Breast epithelium (tissue), 4 donors: ENCODE results near the gene ADH1A. TPM values are rescaled to one million over a fixed set of nuclear protein-coding genes. Genes with fewer than 3 reads are reported as not detected.
A peak's percentile ranks its signal among the peaks of the same experiment; 100 is the strongest.
"Not testable (repeated sequence)": the region's sequence is repeated elsewhere in the genome, so short reads cannot be mapped to it uniquely, and the experiment has no call there.

Experiments
- DNase-seq, 2 donors: peaks; one replicate each; pipeline ENCODE4 v3.0.0-alpha.2; 2019; ENCODE audit warnings: low spot score in 2 of 2
- H3K27ac ChIP-seq, 2 donors: fragments of 200-600 bp; sonication (generic) in 1 of 2; one replicate each; pipeline ENCODE4 v1.5.1; 2016 to 2019; ENCODE audit warnings: mild to moderate bottlenecking in 1 of 2
- H3K27me3 ChIP-seq, 2 donors: fragments of 200-600 bp; sonication (generic) in 1 of 2; one replicate each; pipeline versions ENCODE4 v1.5.1 to v1.6.0; 2017 to 2019; ENCODE audit warnings: control low read depth in 1 of 2, mild to moderate bottlenecking in 1 of 2
- H3K36me3 ChIP-seq: fragments of 200-600 bp; one replicate; pipeline ENCODE4 v1.5.1; 2019
- H3K4me1 ChIP-seq, 2 donors: fragments of 200-600 bp; sonication (generic); one replicate each; pipeline ENCODE4 v1.5.1; 2016 to 2019; ENCODE audit warnings: control low read depth in 1 of 2
- H3K4me3 ChIP-seq, 3 donors: fragments of 200-600 bp; sonication (generic); 1 replicate in 2 of 3; 2 replicates in 1 of 3; pipeline ENCODE4 v1.5.1; 2016 to 2019; ENCODE audit warnings: mild to moderate bottlenecking in 3 of 3, moderate library complexity in 2 of 3
- H3K9me3 ChIP-seq, 2 donors: fragments of 200-600 bp; sonication (generic) in 1 of 2; one replicate each; pipeline ENCODE4 v1.5.1; 2016 to 2019; ENCODE audit warnings: control low read depth in 1 of 2
- POLR2A ChIP-seq: fragments of 450-650 bp; IDR thresholded peaks from one replicate; pipeline ENCODE4 v1.6.1; 2016; ENCODE audit warnings: antibody characterized with exemption, mild to moderate bottlenecking, moderate library complexity
- POLR2AphosphoS5 ChIP-seq, 3 donors: sonication (generic); formaldehyde crosslinking; IDR thresholded peaks; one replicate each; pipeline ENCODE4 v1.6.1; 2017; ENCODE audit warnings: antibody characterized with exemption in 3 of 3
- intact Hi-C: fragments of 100-400 bp; cut with DNase I; formaldehyde crosslinking; loops from one replicate; pipeline ENCODE4 v1.15.1; 2023; ENCODE audit warnings: low total_unique reads
- total RNA-seq, 3 donors: library from RNA; depleted of rRNA; stranded (reverse); fragments of >200 nt; gene quantifications; one replicate each; pipeline ENCODE4 v1.1.0, GENCODE V29; 2016
- TF ChIP-seq, protein P1 (sequence below), 3 donors: fragments of 450-650 bp; IDR thresholded peaks; one replicate each; pipeline ENCODE4 v1.5.1; 2016 to 2017; ENCODE audit warnings: antibody characterized with exemption in 3 of 3, mild to moderate bottlenecking in 3 of 3, moderate library complexity in 3 of 3

Gene ADH1A
- total RNA-seq, 3 donors from 2014 or later: 0.66 to 2.3 TPM; not detected in 1

DNA sequence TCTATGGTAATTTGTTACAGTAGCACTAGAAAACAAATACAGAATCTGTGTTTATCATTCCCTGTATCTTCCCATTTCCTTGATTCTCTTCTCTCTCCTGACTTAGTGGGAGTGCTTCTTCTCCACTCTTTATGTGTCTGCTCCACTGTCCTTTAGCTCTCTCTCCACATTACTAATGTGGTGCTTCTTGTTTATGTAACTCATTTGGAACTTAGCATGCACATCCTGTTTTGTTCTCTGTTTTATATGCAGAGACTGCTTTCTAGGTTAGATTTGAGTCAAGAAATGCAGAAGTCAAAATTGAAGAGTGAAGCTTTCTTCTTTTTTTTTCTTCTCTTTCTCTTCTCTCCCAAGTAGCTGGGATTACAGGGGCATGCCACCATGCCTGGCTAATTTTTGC is 25.9 kb downstream of the ADH1A start:
- Histone ChIP-seq H3K9me3 (peaks cover under 1 to 8% of the 10 kb centered on the region in 2 donors), H3K27ac (no peak overlapping the region), H3K4me1 (no peaks in the 10 kb centered on the region), H3K27me3 (no peaks in the 10 kb centered on the region), H3K36me3 (no peaks in the 10 kb centered on the region), H3K4me3 (no peak overlapping the region)
- DNase-seq: no peak
- intact Hi-C loops: no loop called here
- TF ChIP-seq POLR2A: no peak
- TF ChIP-seq POLR2AphosphoS5 (IDR thresholded peaks at IDR 0.05): no peak
- TF ChIP-seq, protein P1, sequence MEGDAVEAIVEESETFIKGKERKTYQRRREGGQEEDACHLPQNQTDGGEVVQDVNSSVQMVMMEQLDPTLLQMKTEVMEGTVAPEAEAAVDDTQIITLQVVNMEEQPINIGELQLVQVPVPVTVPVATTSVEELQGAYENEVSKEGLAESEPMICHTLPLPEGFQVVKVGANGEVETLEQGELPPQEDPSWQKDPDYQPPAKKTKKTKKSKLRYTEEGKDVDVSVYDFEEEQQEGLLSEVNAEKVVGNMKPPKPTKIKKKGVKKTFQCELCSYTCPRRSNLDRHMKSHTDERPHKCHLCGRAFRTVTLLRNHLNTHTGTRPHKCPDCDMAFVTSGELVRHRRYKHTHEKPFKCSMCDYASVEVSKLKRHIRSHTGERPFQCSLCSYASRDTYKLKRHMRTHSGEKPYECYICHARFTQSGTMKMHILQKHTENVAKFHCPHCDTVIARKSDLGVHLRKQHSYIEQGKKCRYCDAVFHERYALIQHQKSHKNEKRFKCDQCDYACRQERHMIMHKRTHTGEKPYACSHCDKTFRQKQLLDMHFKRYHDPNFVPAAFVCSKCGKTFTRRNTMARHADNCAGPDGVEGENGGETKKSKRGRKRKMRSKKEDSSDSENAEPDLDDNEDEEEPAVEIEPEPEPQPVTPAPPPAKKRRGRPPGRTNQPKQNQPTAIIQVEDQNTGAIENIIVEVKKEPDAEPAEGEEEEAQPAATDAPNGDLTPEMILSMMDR (IDR thresholded peaks at IDR 0.05): no peak

DNA sequence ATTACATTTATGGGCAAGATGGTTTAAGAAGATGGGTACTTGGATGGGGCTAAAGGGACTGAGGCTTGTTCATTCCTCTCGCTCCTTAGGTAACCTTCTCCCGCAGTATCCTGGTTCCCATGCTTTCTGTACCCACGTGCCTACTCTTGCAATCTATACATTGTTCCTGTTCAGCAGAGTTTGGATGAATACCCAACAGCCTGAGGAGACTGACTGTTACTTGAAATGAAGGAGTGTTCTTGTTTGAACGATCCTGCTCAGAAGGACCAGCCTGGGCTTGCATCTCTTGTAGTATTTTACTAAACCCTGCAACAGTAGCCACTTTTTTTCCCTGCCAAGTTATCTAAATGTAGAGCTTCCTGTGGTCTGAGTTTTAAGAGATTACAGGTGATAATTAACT is 38.0 kb downstream of the ADH1A start:
- intact Hi-C loops: no loop called here
- no peak overlapping the region for H3K4me3 ChIP-seq
- no peaks in the 10 kb centered on the region for H3K27me3 ChIP-seq
- no peaks in the 10 kb centered on the region for H3K36me3 ChIP-seq
- no peaks in the 10 kb centered on the region for H3K9me3 ChIP-seq
- DNase-seq: no peak
- TF ChIP-seq, protein P1 (IDR thresholded peaks at IDR 0.05): no peak
- no peak for TF ChIP-seq POLR2AphosphoS5 (IDR thresholded peaks at IDR 0.05)
- H3K27ac ChIP-seq: no peak overlapping the region
- no peaks in the 10 kb centered on the region for H3K4me1 ChIP-seq

DNA sequence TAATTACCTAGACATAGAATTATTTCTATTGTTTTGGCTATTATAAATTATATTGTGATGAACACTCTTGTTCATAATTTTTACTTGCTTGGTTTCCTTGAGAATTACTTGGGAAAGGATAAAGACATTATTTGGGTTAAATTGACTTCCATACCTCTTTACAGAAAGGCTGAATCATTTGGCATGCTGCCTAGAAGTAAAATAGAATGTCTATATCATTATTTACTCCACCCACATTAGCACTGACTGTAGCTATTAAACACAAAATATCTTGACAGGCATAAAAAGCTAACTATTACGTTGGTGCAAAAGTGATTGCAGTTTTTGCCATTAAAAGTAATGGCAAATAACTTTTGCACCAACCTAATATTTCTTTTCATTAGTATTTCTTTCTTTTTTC is 42.1 kb downstream of the ADH1A start:
- Histone ChIP-seq H3K9me3 (peaks cover 5 to 10% of the 10 kb centered on the region in 2 donors), H3K27me3 (no peaks in the 10 kb centered on the region), H3K36me3 (no peaks in the 10 kb centered on the region), H3K4me1 (no peaks in the 10 kb centered on the region), H3K4me3 (no peak overlapping the region), H3K27ac (no peak overlapping the region)
- TF ChIP-seq POLR2AphosphoS5 (IDR thresholded peaks at IDR 0.05) (no peak), POLR2A (no peak)
- TF ChIP-seq, protein P1 (IDR thresholded peaks at IDR 0.05): no peak
- no peak for DNase-seq
- intact Hi-C loops: no loop called here

DNA sequence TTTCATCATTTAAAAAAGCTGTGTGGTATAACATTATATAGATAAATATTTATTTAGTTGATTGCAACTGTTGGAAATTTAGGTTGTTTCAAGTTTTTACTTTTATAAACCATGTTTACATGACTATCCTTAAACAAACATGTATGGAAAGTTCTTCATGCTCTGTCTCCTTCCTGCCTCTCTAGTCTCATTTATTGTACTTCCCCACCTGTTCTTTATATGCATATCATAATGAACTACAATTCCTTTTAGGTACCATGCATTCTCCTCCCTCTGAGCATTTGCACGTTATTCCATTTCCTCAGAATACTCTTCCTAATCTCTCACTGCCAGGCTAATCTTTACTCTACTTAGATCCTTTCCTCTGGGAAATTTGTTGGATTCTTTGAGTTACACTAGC is 54.8 kb downstream of the ADH1A start:
- Histone ChIP-seq H3K9me3 (peaks cover 0 to 7% of the 10 kb centered on the region in 2 donors), H3K36me3 (no peaks in the 10 kb centered on the region), H3K27me3 (no peaks in the 10 kb centered on the region), H3K4me1 (no peaks in the 10 kb centered on the region), H3K27ac (no peak overlapping the region), H3K4me3 (no peak overlapping the region)
- intact Hi-C loops: no loop called here
- no peak for TF ChIP-seq POLR2A
- TF ChIP-seq POLR2AphosphoS5 (IDR thresholded peaks at IDR 0.05): no peak
- TF ChIP-seq, protein P1 (IDR thresholded peaks at IDR 0.05): no peak
- DNase-seq: no peak

DNA sequence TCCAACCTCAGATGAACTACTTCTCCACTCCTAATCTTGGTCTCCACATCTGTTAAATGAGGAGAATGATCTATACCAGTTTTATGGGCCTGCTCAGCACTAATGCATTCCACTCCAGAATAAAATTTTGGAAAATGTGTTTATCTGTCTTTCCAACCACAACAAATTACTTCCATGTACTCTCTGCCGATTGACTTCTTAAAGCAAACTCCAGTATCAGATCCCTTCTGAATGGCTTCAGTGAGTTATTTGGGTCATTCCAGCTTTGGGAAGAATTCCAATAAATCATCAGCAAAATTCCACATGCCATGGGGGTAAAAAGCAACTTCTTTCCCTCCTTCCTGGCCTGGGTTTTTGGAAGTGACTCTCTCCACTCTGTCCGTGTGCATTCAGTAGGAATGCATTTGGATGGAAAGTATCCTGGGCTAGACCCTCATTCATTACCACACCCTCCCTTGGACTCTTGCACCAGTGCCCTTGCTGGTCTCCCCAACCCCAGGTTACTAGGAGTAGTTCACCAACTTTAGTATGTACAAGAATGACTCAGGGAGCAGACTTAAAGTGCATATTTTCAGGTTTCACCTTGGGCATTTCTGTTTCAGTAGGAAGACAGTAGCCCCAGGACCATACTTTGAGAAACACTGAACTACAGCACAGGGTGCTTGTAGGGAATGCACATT is 56.3 kb downstream of the ADH1A start:
- no peaks in the 10 kb centered on the region for H3K27me3 ChIP-seq
- intact Hi-C loops: no loop called here

DNA sequence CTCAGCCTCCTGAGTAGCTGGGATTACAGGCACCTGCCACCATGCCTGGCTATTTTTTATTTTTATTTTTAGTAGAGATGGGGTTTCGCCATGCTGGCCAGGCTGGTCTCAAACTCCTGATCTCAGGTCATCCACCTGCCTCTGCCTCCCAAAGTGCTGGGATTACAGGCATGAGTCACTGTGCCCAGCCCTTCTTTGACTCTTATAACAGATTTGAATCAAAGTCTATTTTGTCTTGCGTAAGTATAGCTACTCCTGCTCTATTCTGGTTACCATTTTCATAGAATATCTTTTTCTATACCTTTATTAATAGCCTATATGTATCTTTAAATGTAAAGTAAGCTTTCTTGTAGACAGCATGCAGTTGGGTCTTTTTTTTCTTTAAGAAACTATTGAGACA is 57.4 kb downstream of the ADH1A start:
- intact Hi-C loops, DNase-seq: not testable (repeated sequence)

More for the DNA sequence above, 56.3 kb downstream of the ADH1A start:
- no peaks in the 10 kb centered on the region for H3K4me1 ChIP-seq
- no peak overlapping the region for H3K4me3 ChIP-seq
- peak overlapping the region in 1 of 2 donors; percentile 8 for H3K27ac ChIP-seq
- TF ChIP-seq, protein P1 (IDR thresholded peaks at IDR 0.05): no peak
- TF ChIP-seq POLR2A (no peak), POLR2AphosphoS5 (IDR thresholded peaks at IDR 0.05) (no peak)
- peaks cover 0 to 13% of the 10 kb centered on the region in 2 donors for H3K9me3 ChIP-seq
- DNase-seq: no peak
- no peaks in the 10 kb centered on the region for H3K36me3 ChIP-seq

DNA sequence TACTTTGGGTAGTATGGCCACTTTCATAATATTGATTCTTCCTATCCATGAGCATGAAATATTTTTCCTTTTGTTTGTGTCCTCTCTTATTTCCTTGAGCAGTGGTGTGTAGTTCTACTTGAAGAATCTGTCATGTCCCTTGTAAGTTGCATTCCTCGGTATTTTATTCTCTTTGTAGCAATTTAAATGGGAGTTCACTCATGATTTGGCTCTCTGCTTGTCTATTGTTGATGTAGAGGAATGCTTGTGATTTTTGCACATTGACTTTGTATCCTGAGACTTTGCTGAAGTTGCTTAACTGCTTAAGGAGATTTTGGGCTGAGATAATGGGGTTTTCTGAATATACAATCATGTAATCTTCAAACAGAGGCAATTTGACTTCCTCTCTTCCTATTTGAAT is 62.1 kb downstream of the ADH1A start:
- H3K4me3 ChIP-seq, H3K36me3 ChIP-seq, H3K27me3 ChIP-seq, DNase-seq, H3K4me1 ChIP-seq, intact Hi-C loops, H3K27ac ChIP-seq: not testable (repeated sequence)
- peaks cover 0 to 20% of the 10 kb centered on the region in 2 donors for H3K9me3 ChIP-seq

More for the DNA sequence above, 57.4 kb downstream of the ADH1A start:
- not testable (repeated sequence) for H3K36me3 ChIP-seq, H3K4me1 ChIP-seq, H3K27ac ChIP-seq, H3K27me3 ChIP-seq, H3K4me3 ChIP-seq
- peaks cover 0 to 18% of the 10 kb centered on the region in 2 donors for H3K9me3 ChIP-seq

DNA sequence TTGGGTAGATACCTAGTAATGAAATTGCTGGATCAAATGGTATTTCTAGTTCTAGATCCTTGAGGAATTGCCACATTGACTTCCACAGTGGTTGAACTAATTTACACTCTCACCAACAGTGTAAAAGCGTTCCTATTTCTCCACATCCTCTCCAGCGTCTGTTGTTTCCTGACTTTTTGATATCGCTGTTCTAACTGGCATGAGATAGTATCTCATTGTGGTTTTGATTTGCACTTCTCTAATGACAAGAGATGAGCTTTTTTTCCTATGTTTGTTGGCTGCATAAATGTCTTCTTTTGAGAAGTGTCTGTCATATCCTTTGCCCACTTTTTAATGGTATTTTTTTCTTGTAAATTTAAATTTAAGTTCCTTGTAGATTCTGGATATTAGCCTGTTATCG is 63.1 kb downstream of the ADH1A start:
- H3K4me3 ChIP-seq, H3K27ac ChIP-seq, H3K36me3 ChIP-seq, intact Hi-C loops, H3K27me3 ChIP-seq, DNase-seq, H3K4me1 ChIP-seq: not testable (repeated sequence)
- H3K9me3 ChIP-seq: peaks cover 0 to 20% of the 10 kb centered on the region in 2 donors
